GM18951 (cell line): ENCODE measurements around the gene RNGTT.
"Not testable (repeated sequence)": the region's sequence is repeated elsewhere in the genome, so short reads cannot be mapped to it uniquely, and the experiment has no call there.

ENCODE experiments used
- POLR2A ChIP-seq: IDR thresholded peaks from 4 replicates; pipeline ENCODE4 v1.6.1; 2011; ENCODE audit warnings: mild to moderate bottlenecking; ENCODE audit not compliant: insufficient read length, insufficient read depth; ENCODE audit errors: extremely low read depth
- in situ Hi-C: fragments of 300-500 bp; cut with MboI; formaldehyde crosslinking; loops from one replicate; pipeline ENCODE4 v1.12.0; 2022; ENCODE audit warnings: low sequenced_read_pairs, mixed read lengths, inconsistent platforms; ENCODE audit not compliant: unreplicated experiment

The RNGTT gene

GRCh38 chr6:88914895-88915598 lies 48.4 kb downstream of the RNGTT start:
- in situ Hi-C loops = no loop called here
- no peak for TF ChIP-seq POLR2A

DNA sequence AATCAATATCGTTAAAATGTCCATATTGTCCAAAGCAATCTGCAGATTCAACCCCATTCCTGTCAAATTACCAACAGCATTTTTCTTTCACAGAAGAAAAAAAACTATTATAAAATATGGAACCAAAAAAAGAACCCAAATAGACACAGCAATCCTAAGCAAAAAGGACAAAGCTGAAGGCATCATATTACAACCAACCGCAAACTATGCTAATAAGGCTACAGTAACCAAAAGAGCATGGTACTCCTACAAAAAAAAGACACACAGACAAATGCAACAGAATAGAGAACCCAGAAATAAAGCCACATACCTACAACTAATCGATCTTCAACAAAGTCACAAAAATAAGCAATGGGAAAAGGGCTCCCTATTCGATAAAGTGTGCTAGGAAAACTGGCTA lies 49.2 kb downstream of the RNGTT start:
- in situ Hi-C loops = no loop called here
- no peak for TF ChIP-seq POLR2A

- in situ Hi-C loops = no loop called here
- no peak for TF ChIP-seq POLR2A
Observed at GRCh38 chr6:88913471-88913870, 49.9 kb downstream of the RNGTT start.

- in situ Hi-C loops = no loop called here
- no peak for TF ChIP-seq POLR2A
Observed at GRCh38 chr6:88910922-88911778, 52.3 kb downstream of the RNGTT start.

- in situ Hi-C loops = no loop called here
- no peak for TF ChIP-seq POLR2A
Observed at GRCh38 chr6:88908598-88909548, 54.5 kb downstream of the RNGTT start.

DNA sequence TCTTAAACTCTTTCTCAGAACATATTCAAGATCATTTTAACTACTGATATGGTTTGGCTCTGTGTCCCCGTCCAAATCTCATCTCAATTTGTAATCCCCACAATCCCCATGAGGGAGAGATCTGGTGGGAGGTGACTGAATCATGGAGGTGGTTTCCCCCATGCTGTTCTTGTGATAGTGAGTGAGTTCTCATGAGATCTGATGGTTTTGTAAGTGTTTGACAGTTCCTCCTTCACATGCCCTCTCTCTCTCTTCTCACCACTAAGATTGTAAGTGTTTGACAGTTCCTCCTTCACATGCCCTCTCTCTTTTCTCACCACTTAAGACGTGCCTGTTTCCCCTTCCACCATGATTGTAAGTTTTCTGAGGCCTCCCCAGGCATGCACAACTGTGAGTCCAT lies 56.3 kb downstream of the RNGTT start:
- in situ Hi-C loops = not testable (repeated sequence)

GRCh38 chr6:88899569-88900316 lies 63.7 kb downstream of the RNGTT start:
- no peak for TF ChIP-seq POLR2A
- in situ Hi-C loops = no loop called here

DNA sequence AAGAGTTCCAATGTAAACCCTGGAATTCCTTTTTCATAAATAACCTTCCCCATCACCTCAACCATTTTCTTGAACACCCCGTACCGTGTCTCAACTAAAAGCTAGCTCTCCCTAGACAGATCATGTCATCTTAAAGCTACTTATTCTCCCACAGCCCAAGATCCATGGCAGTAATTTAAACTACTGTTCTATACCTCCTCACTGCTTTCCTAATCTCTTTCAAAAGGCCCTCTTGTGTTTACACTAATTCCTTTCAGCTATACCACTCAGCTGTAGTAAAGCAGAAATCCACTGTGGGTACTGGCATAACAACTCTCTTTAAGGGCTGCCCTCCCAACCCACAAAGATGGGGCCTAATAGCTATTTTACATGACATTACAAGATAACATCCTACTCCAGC lies 67.5 kb downstream of the RNGTT start:
- in situ Hi-C loops = no loop called here
- TF ChIP-seq POLR2A = no peak

DNA sequence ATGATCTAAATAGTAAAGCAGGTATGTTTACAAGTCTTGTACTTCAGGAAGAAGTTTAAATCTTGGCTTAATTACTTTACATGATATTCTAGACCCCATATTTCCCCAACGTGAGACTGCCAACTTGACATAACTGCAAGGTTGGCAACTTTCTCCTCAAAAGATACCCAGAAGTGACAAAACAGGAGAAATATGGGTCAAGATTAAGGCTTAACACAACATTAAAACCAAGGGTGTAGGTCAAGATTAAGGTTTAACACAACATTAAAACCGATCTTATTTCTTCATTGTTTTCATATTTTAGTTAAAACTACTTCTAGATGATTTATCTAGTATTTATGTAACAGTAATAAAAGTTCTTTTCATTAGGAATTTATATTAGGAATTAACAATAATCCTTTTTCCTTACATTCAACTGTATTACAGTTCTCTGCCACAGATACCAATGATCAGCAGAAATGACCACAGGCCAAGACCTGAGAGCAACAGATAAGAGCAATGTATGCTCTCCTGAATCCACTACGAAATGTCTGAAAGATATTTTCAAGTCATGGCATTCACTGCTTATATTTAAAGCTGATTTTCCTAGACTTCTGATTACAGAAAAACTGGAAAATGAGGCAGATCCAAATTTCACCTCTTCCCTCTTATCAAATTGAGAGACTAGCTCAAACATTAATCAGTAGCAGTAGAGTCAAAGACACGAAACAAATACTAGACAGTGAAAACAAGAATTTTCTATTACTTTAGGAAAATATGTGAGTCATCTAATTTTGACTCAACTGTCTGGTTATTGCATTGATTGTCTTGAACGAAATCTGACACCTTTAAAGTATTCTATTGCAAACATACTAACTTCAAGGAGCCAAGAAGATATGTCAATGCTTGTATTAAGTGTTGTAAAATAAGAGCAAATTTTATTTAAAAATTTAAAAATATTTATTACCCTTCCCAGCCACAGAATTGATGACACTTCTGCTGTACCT lies 72.3 kb downstream of the RNGTT start:
- no peak for TF ChIP-seq POLR2A
- in situ Hi-C loops = no loop called here

GRCh38 chr6:88890394-88890793 lies 73.0 kb downstream of the RNGTT start:
- in situ Hi-C loops = no loop called here
- TF ChIP-seq POLR2A = no peak

DNA sequence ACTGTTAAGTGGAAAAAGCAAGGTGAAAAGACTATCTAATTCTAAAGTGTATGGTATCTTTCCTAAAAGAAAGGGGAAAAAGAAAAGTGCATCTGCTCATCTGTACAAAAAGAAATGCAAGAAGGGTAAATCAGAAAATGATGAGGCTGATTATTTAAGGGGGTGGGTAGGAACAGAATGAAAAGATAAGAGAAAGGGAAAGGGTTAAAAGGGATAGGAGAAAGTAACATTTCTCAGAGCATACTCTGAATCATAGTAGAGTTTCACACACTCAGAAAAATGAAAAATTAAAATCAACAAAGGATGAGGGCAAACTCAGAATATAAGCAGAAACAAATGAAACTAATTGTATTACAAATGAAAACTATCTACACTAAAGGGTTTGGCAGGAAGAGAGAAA lies 79.1 kb downstream of the RNGTT start:
- in situ Hi-C loops = no loop called here
- TF ChIP-seq POLR2A = no peak

DNA sequence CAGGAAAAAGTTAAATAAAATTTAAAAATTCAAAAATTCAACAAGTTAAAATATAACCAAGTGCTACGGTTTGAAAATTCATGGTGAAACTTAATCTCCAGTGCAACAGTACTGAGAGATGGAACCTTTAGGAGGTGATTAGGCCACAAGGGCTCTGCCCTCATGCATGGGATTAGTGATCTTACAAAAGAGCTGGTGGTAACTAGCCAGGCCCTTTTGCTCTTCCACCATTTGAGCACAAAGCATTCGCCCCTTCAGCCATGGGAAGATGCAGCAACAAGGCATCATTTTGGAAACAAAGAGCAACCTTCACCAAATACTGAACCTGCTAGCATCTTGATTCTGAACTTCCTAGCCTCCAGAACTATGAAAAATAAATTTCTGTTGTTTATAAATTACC lies 80.9 kb downstream of the RNGTT start:
- in situ Hi-C loops = no loop called here
- no peak for TF ChIP-seq POLR2A

DNA sequence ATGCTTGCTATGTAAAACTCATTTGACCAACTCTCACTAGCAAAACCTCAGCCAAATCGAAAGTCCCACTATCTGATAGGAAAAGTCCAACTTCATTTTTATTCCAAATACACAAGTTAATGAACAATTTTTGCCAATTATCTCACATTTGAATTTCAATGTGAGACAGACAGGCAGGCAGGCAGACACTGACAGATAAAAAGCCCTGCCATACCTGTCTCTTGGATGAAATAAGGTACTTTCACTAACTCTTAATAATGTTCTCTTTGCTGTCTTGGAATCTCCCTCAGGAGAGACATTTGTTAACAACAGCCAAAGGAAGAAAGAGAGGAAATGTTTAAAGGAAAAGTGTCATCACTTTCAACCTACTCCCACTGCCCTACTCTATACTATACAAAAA lies 82.0 kb downstream of the RNGTT start:
- TF ChIP-seq POLR2A = no peak
- in situ Hi-C loops = no loop called here
